LNCAP (cell line): ENCODE data around the gene ARHGEF37.

ENCODE experiments used
- TF ChIP-seq, protein P1 (sequence below): fragments of 450-650 bp; IDR thresholded peaks from 2 replicates; pipeline ENCODE4 v1.5.1; 2017; ENCODE audit warnings: mild to moderate bottlenecking

ARHGEF37 gene

DNA sequence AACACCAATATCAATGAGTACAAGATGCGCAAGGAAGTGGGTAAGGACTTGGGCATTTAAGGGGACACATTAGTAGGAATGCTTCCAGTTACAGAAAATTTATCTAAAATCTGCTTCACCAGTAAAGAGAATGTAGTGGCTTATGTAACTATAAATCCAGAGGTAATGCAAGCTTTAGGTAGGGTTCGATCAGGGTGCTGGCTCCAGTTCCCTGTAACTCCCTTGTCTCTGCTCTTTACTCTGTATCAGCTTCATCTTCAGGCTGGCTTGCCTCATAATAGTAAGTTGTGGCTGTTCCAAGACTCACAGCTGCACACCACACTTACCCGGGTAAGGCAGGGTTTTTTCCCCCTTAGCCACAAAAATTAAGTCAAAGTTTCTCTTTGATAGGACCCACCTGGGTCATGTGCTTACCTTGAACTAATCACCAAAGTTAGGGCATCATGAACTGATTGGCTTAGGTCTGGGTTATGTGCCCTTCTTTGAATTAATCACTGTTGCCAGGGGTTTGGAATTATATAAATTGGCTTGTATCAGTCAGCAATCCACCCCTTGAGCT, 35.5 kb downstream of the ARHGEF37 start:
- TF ChIP-seq, protein P1, sequence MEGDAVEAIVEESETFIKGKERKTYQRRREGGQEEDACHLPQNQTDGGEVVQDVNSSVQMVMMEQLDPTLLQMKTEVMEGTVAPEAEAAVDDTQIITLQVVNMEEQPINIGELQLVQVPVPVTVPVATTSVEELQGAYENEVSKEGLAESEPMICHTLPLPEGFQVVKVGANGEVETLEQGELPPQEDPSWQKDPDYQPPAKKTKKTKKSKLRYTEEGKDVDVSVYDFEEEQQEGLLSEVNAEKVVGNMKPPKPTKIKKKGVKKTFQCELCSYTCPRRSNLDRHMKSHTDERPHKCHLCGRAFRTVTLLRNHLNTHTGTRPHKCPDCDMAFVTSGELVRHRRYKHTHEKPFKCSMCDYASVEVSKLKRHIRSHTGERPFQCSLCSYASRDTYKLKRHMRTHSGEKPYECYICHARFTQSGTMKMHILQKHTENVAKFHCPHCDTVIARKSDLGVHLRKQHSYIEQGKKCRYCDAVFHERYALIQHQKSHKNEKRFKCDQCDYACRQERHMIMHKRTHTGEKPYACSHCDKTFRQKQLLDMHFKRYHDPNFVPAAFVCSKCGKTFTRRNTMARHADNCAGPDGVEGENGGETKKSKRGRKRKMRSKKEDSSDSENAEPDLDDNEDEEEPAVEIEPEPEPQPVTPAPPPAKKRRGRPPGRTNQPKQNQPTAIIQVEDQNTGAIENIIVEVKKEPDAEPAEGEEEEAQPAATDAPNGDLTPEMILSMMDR, result no peak

DNA sequence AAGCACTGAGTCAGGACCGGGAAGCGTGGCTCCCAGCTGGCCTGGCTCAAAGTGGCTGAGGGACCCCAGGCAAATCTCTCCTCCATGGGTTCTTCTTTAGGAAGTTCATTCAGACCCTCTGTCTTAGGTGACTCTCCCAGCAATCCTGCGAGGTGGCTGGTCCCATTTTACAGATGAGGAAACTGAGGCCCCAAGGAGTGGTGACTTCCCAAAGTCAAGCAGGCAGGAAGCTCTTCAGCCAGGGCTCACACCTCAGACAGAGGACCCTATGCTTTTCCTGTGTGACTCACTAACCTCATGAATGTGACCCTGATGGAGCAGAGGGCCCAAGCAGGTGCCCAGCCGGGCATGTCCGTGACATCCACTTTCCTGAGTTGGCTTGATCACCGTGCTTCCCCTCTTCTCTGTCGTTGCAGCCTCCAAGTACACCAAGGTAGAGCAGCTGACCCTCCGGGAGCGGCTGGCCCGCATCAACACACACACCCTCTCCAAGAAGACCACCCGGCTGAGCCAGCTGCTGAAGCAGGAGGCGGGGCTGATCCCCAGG, 36.5 kb downstream of the ARHGEF37 start:
- TF ChIP-seq, protein P1, result no peak

DNA sequence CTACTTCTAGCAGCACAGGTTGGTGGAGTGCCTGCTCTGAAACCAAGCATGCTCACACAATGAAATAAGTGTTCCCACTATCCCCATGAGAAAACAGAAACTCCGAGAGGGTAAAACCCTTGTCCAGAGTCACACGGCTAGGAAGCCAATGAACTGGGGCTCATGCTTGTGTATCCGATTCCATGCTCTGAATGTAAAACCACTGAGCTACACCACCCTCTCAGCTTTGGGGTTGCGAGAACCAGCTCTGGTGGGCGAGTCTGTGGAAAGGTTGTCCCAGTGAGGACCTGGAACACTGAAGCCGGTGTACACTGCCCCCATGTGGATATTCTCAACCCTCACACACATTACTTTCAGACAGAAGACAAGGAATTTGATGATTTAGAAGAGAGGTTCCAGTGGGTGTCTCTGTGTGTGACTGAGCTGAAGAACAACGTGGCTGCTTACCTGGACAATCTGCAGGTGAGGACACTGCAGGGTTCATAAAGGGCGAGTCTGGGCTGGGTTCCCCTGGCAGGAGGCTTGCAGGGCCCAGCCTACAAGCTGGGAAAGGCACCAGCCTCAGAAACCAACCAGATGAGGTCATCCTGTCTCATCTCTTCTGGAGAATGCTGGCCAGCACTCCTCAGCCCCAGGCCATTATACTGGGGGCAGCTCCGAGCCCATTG, 37.4 kb downstream of the ARHGEF37 start:
- TF ChIP-seq, protein P1, result peak; percentile 75

DNA sequence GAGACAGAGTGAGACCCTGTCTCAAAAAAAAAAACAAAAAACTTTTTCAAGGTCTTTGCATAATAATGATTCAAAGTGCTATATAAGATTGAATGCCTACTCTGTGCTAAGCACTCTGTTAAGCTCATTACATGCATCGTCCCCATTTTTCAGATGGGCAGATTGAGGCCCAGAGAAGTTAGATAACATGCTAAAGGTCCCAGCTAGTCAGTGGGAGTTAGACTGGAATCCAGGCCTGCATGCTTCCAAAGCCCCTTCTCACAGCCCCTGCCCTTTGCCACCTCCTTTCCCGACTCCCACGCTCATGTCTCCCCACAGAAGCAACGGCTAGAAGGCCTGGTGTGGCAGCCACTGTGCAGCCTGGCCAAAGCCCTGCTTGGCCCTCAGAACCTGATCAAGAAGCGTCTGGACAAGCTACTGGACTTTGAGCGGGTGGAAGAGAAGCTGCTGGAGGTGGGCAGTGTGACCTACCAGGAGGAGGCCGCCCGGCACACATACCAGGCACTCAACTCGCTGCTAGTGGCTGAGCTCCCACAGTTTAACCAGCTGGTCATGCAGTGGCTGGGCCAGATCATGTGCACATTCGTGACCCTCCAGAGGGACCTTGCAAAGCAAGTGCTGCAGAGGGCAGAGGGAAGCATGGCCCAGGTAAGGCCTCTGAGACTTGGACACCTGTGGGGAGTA, 40.3 kb downstream of the ARHGEF37 start:
- TF ChIP-seq, protein P1, result no peak

DNA sequence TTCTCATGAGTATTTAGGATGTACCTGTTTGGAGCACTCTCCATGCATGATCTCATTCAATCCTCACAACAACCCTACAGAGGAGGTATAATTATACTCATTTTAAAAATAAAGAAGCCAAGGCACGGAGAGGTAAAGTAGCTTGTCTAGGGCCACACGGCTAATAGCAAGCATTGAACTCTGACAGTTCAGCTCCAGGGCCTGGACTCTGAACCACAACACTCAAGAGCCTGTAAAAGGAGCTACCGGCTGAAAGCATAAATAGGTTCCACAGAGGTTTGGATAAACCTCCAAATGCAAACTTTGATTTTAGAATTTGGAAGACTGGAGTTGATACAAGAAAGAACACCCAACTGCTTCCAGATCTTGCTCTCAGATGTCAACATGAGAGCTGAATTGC, 41.2 kb downstream of the ARHGEF37 start:
- TF ChIP-seq, protein P1, result no peak

DNA sequence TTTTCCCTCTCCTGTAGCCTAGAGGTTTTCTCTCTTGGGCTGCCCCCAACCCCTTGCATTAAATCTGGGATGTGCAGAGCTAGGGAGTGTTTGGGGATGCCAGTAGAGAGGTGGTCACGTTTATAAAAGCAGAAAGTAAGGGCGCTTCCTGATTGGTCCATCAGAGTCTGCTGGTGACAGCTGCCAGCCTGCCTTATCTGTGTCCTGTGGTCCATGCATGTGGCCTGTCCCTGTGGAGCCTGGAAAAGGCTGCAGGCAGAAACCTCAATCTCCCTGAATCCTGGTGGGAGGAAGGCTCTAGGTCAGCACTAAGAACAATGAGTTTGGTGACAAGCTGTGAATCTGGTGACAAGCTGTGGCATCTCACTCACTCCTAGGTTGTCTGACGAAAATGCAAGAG, 42.2 kb downstream of the ARHGEF37 start:
- TF ChIP-seq, protein P1, result no peak

DNA sequence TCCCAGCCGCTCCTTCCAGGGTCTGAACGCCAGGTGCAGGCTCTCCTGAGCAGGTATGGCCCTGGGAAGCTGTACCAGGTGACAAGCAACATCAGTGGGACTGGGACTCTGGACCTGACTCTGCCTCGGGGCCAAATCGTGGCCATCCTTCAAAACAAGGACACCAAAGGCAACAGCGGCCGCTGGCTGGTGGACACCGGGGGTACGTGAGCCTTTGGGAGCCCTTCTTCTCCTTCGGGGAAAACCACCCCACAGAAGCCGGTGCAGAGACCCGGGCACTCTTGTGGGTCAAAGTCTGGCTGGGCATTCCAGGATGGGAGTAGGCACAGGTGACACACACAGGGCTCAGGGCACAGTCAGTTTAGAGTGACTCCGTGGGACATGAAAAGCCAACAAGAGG, 45.8 kb downstream of the ARHGEF37 start:
- TF ChIP-seq, protein P1, result no peak
